Peyer's patch (tissue), 4 donors: Measurements from ENCODE around the gene LECT2. TPM values are rescaled to one million over a fixed set of nuclear protein-coding genes. Genes with fewer than 3 reads are reported as not detected.

ENCODE experiments used
- DNase-seq, 3 donors: peaks; one replicate each; pipeline ENCODE4 v3.0.0-alpha.2; 2017 to 2019
- H3K27ac ChIP-seq, 4 donors: fragments of 200-600 bp; sonication (generic); one replicate each; pipeline ENCODE4 v1.5.1; 2016 to 2019
- H3K27me3 ChIP-seq, 2 donors: fragments of 200-600 bp; sonication (generic); one replicate each; pipeline ENCODE4 v1.5.1; 2019
- H3K36me3 ChIP-seq, 3 donors: fragments of 200-600 bp; sonication (generic); one replicate each; pipeline ENCODE4 v1.5.1; 2016 to 2019
- H3K4me1 ChIP-seq, 4 donors: fragments of 200-600 bp; sonication (generic); one replicate each; pipeline ENCODE4 v1.5.1; 2016 to 2019
- H3K4me3 ChIP-seq, 4 donors: fragments of 200-600 bp; sonication (generic); 1 replicate in 3 of 4; 2 replicates in 1 of 4; pipeline ENCODE4 v1.5.1; 2016 to 2019; ENCODE audit warnings: mild to moderate bottlenecking in 1 of 4
- H3K9me3 ChIP-seq, 4 donors: fragments of 200-600 bp; sonication (generic); one replicate each; pipeline ENCODE4 v1.5.1; 2016 to 2019; ENCODE audit warnings: mild to moderate bottlenecking in 1 of 4
- CTCF ChIP-seq, 6 experiments: fragments of 450-650 bp in 4 of 6; fragments of 200-600 bp in 2 of 6; sonication (generic) in 1 of 6; IDR thresholded peaks; one replicate each; pipeline ENCODE4 v1.5.1; 2017 to 2019; ENCODE audit warnings: antibody characterized with exemption in 6 of 6, mild to moderate bottlenecking in 3 of 6, moderate library complexity in 1 of 6
- POLR2A ChIP-seq, 2 donors: fragments of 450-650 bp; IDR thresholded peaks; one replicate each; pipeline ENCODE4 v1.5.1; 2017; ENCODE audit warnings: antibody characterized with exemption in 2 of 2, mild to moderate bottlenecking in 2 of 2, moderate library complexity in 2 of 2
- total RNA-seq, 4 donors: library from RNA; depleted of rRNA; stranded (reverse); fragments of >200 nt; gene quantifications; one replicate each; pipeline ENCODE4 v1.1.0, GENCODE V29; 2016

LECT2 gene
- total RNA-seq, 4 donors from 2014 or later, result not detected

GRCh38 chr5:135999406-136000139 is 44.8 kb upstream of the LECT2 start:
- Histone ChIP-seq H3K27me3 (no peaks in the 10 kb centered on the region), H3K4me1 (no peaks in the 10 kb centered on the region), H3K27ac (peak overlapping the region in 1 of 4 donors; percentile 12), H3K9me3 (no peaks in the 10 kb centered on the region), H3K36me3 (no peaks in the 10 kb centered on the region), H3K4me3 (no peak overlapping the region)
- DNase-seq, result no peak
- no peak for TF ChIP-seq POLR2A (IDR thresholded peaks at IDR 0.05)
- TF ChIP-seq CTCF (IDR thresholded peaks at IDR 0.05), result no peak

- H3K27me3 ChIP-seq, result no peaks in the 10 kb centered on the region
- no peak overlapping the region for H3K4me3 ChIP-seq
- H3K27ac ChIP-seq, result peak overlapping the region in 1 of 4 donors; percentile 12
- H3K9me3 ChIP-seq, result no peaks in the 10 kb centered on the region
- TF ChIP-seq CTCF (IDR thresholded peaks at IDR 0.05) (no peak), POLR2A (IDR thresholded peaks at IDR 0.05) (no peak)
- H3K4me1 ChIP-seq, result no peaks in the 10 kb centered on the region
- H3K36me3 ChIP-seq, result no peaks in the 10 kb centered on the region
- DNase-seq, result no peak
Measured at GRCh38 chr5:135998889-135999288, 44.1 kb upstream of the LECT2 start.

- Histone ChIP-seq H3K36me3 (no peaks in the 10 kb centered on the region), H3K4me1 (no peaks in the 10 kb centered on the region), H3K27ac (no peak overlapping the region), H3K9me3 (no peaks in the 10 kb centered on the region), H3K4me3 (no peak overlapping the region), H3K27me3 (no peaks in the 10 kb centered on the region)
- TF ChIP-seq POLR2A (IDR thresholded peaks at IDR 0.05), result no peak
- no peak for TF ChIP-seq CTCF (IDR thresholded peaks at IDR 0.05)
- no peak for DNase-seq
Measured at GRCh38 chr5:135997673-135998335, 43.0 kb upstream of the LECT2 start.

GRCh38 chr5:135996611-135997010 is 41.8 kb upstream of the LECT2 start:
- H3K27ac ChIP-seq, result no peak overlapping the region

GRCh38 chr5:135995976-135996375 is 41.2 kb upstream of the LECT2 start:
- H3K36me3 ChIP-seq, result no peaks in the 10 kb centered on the region
- no peak overlapping the region for H3K27ac ChIP-seq
- no peak for TF ChIP-seq CTCF (IDR thresholded peaks at IDR 0.05)
- no peak for TF ChIP-seq POLR2A (IDR thresholded peaks at IDR 0.05)
- H3K27me3 ChIP-seq, result no peaks in the 10 kb centered on the region
- no peaks in the 10 kb centered on the region for H3K4me1 ChIP-seq
- H3K9me3 ChIP-seq, result no peaks in the 10 kb centered on the region
- no peak for DNase-seq
- no peak overlapping the region for H3K4me3 ChIP-seq

More at GRCh38 chr5:135996611-135997010, 41.8 kb upstream of the LECT2 start:
- Histone ChIP-seq H3K27me3 (no peaks in the 10 kb centered on the region), H3K36me3 (no peaks in the 10 kb centered on the region), H3K9me3 (no peaks in the 10 kb centered on the region), H3K4me3 (no peak overlapping the region), H3K4me1 (no peaks in the 10 kb centered on the region)
- DNase-seq, result no peak
- TF ChIP-seq CTCF (IDR thresholded peaks at IDR 0.05), result no peak
- no peak for TF ChIP-seq POLR2A (IDR thresholded peaks at IDR 0.05)
